K562 (cell line): ENCODE measurements around the gene AZU1. TPM values are rescaled to one million over a fixed set of nuclear protein-coding genes. Genes with fewer than 3 reads are reported as not detected.

Source experiments
- C11orf30 ChIP-seq: fragments of 450-650 bp; IDR thresholded peaks from 2 replicates; pipeline ENCODE4 v1.6.1; 2016; ENCODE audit warnings: low read depth, mild to moderate bottlenecking
- CBFB ChIP-seq: sonication (generic); formaldehyde crosslinking; IDR thresholded peaks from 2 replicates; pipeline ENCODE4 v1.4.0; 2020; ENCODE audit warnings: mild to moderate bottlenecking, missing genetic modification reagents
- CC2D1A ChIP-seq: fragments of 450-650 bp; IDR thresholded peaks from 2 replicates; pipeline ENCODE4 v1.6.1; 2017; ENCODE audit warnings: mild to moderate bottlenecking
- CREB3L1 ChIP-seq: fragments of 450-650 bp; IDR thresholded peaks from 2 replicates; pipeline ENCODE4 v1.6.1; 2014; ENCODE audit warnings: low read depth, mild to moderate bottlenecking, moderate library complexity, borderline replicate concordance
- DNMT1 ChIP-seq: fragments of 450-650 bp; IDR thresholded peaks from 2 replicates; pipeline ENCODE4 v1.6.1; 2016; ENCODE audit warnings: antibody characterized with exemption, mild to moderate bottlenecking
- FIP1L1 ChIP-seq: fragments of 200-400 bp; formaldehyde crosslinking; IDR thresholded peaks from 2 replicates; pipeline ENCODE4 v1.6.1; 2018; ENCODE audit warnings: mild to moderate bottlenecking, low read depth, low read length; ENCODE audit not compliant: poor library complexity, severe bottlenecking
- HEY1 ChIP-seq: fragments of 250-450 bp; sonication (Bioruptor Pico); IDR thresholded peaks from 2 replicates; pipeline ENCODE4 v1.5.0; 2020; ENCODE audit warnings: mild to moderate bottlenecking, moderate library complexity, borderline replicate concordance
- POLR2AphosphoS2 ChIP-seq: IDR thresholded peaks from 2 replicates; pipeline ENCODE4 v1.6.1; 2012; ENCODE audit warnings: low read length, improper control_type of control experiment
- POLR2B ChIP-seq: fragments of 450-650 bp; IDR thresholded peaks from 2 replicates; pipeline ENCODE4 v1.6.1; 2018; ENCODE audit warnings: low read depth; ENCODE audit not compliant: partially characterized antibody
- POU5F1 ChIP-seq: fragments of 150-350 bp; IDR thresholded peaks from 2 replicates; pipeline ENCODE4 v1.6.1; 2014; ENCODE audit warnings: borderline replicate concordance, low read length, low read depth, mild to moderate bottlenecking; ENCODE audit not compliant: partially characterized antibody
- PRDM10 ChIP-seq: fragments of 450-650 bp; IDR thresholded peaks from 2 replicates; pipeline ENCODE4 v1.6.1; 2018; ENCODE audit not compliant: partially characterized antibody
- RBM22 ChIP-seq: fragments of 200-400 bp; formaldehyde crosslinking; IDR thresholded peaks from 2 replicates; pipeline ENCODE4 v1.6.1; 2018; ENCODE audit warnings: low read length, low read depth; ENCODE audit not compliant: poor library complexity, severe bottlenecking
- RBM25 ChIP-seq: fragments of 200-400 bp; formaldehyde crosslinking; IDR thresholded peaks from 2 replicates; pipeline ENCODE4 v1.6.1; 2018; ENCODE audit warnings: low read length, low read depth, moderate library complexity; ENCODE audit not compliant: severe bottlenecking
- THRAP3 ChIP-seq: fragments of 450-650 bp; IDR thresholded peaks from 2 replicates; pipeline ENCODE4 v1.6.1; 2016; ENCODE audit warnings: mild to moderate bottlenecking, inconsistent platforms, borderline replicate concordance
- ZBTB33 ChIP-seq: sonication (generic); formaldehyde crosslinking; IDR thresholded peaks from 2 replicates; pipeline ENCODE4 v1.8.1; 2023; ENCODE audit warnings: mild to moderate bottlenecking, missing genetic modification reagents
- ZBTB7A ChIP-seq: IDR thresholded peaks from 2 replicates; pipeline ENCODE4 v1.6.1; 2011; ENCODE audit warnings: low read depth, mild to moderate bottlenecking, low read length, moderate library complexity, borderline replicate concordance; ENCODE audit not compliant: control insufficient read depth
- ZNF121 ChIP-seq: sonication (generic); formaldehyde crosslinking; conservative IDR thresholded peaks from 2 replicates; pipeline ENCODE4 v1.8.0; 2022; ENCODE audit warnings: missing genetic modification reagents
- ZNF24 ChIP-seq: fragments of 450-650 bp; IDR thresholded peaks from 2 replicates; pipeline ENCODE4 v1.6.1; 2016
- ZNF766 ChIP-seq: fragments of 200-800 bp; sonication (Bioruptor generic); conservative IDR thresholded peaks from 2 replicates; pipeline ENCODE4 v1.6.1; 2016; ENCODE audit warnings: missing genetic modification characterization, missing compliant biosample characterization
- polyA plus RNA-seq, 8 experiments: library from polyadenylated mRNA; depleted of rRNA in 4 of 8; stranded (reverse) in 5 of 8; unstranded in 3 of 8; fragments of >200 nt; fragmentation: Nextera tagmentation in 2 of 8; fragmentation: Illumina TruSeq in 1 of 8; extraction: Ambion mirVana in 2 of 8; extraction: Trizol in 1 of 8; gene quantifications; 2 replicates each; pipeline versions ENCODE4 v1.2.1 to v1.2.3, GENCODE V29; 2011 to 2014; ENCODE audit warnings: inconsistent platforms in 1 of 8, missing spikeins in 1 of 8
- total RNA-seq, 7 experiments: library from RNA; depleted of rRNA in 6 of 7; stranded (reverse); fragments of >200 nt in 6 of 7; fragmentation: Illumina TruSeq in 2 of 7; extraction: Trizol in 2 of 7; gene quantifications; 2 replicates each; pipeline versions ENCODE4 v1.2.1 to v1.2.3, GENCODE V29; 2011 to 2021; ENCODE audit warnings: low replicate concordance in 1 of 7
- TF ChIP-seq, protein P1 (sequence below): sonication (generic); formaldehyde crosslinking; IDR thresholded peaks from 2 replicates; pipeline ENCODE4 v1.8.0; 2022; ENCODE audit warnings: mild to moderate bottlenecking, low read depth, missing genetic modification reagents

AZU1 gene
- total and polyA plus RNA-seq, 9 of the 15 experiments (the other 6 are each of a cell fraction or from before 2014, with no cell fraction given): 0.29 to 1.9 (median 0.59) TPM; not detected in 3

GRCh38 chr19:812049-812746 lies 15.4 kb upstream of the AZU1 start (continued):
- TF ChIP-seq RBM22 (peak; percentile 85), C11orf30 (no peak), THRAP3 (no peak), ZBTB33 (CRISPR knock-in tag) (peak; percentile 97), PRDM10 (no peak), DNMT1 (no peak), POLR2AphosphoS2 (peak; percentile 93; the same call in 1 of the 2 replicates), CC2D1A (no peak), HEY1 (CRISPR knock-in tag) (no peak), FIP1L1 (peak; percentile 83), ZNF24 (no peak), POLR2B (peak; percentile 67), CBFB (CRISPR knock-in tag) (no peak), RBM25 (no peak), ZNF121 (CRISPR knock-in tag) (no peak), ZBTB7A (peak; percentile 33; the same call in 1 of the 2 replicates), CREB3L1 (no peak), ZNF766 (no peak), POU5F1 (no peak)
- TF ChIP-seq, protein P1, sequence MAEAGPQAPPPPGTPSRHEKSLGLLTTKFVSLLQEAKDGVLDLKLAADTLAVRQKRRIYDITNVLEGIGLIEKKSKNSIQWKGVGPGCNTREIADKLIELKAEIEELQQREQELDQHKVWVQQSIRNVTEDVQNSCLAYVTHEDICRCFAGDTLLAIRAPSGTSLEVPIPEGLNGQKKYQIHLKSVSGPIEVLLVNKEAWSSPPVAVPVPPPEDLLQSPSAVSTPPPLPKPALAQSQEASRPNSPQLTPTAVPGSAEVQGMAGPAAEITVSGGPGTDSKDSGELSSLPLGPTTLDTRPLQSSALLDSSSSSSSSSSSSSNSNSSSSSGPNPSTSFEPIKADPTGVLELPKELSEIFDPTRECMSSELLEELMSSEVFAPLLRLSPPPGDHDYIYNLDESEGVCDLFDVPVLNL (CRISPR knock-in tag): no peak
